H1 (cell line): ENCODE results near the gene ZFP36L1. TPM values are rescaled to one million over a fixed set of nuclear protein-coding genes. Genes with fewer than 3 reads are reported as not detected.

Experiments
- CTCF ChIA-PET: fragments of 300-600 bp; sonication (Branson Sonifier 250); formaldehyde crosslinking; loops from one replicate; lab custom pipeline; 2021; ENCODE audit not compliant: partially characterized antibody; lab: Charles Lee
- POLR2A ChIA-PET: fragments of 300-600 bp; sonication (Branson Sonifier 250); formaldehyde crosslinking; loops from one replicate; lab custom pipeline; 2021; ENCODE audit warnings: inconsistent platforms; ENCODE audit not compliant: partially characterized antibody; lab: Charles Lee
- DNase-seq, 2 experiments: peaks; one replicate each; pipeline versions ENCODE4 v3.0.0 to v3.0.0-alpha.2; 2010 to 2022; ENCODE audit warnings: low spot score in 2 of 2, low read depth in 1 of 2, mixed read lengths in 1 of 2
- FAIRE-seq: peaks from 2 replicates; lab custom pipeline; 2011; peaks lifted over from hg19 to GRCh38; lab: Jason Lieb, UNC
- H2AFZ ChIP-seq: 2 replicates; pipeline ENCODE4 v1.8.1; 2012; ENCODE audit warnings: low read length, inconsistent platforms
- H2AK5ac ChIP-seq: 2 replicates; pipeline ENCODE4 v1.6.1; 2013; ENCODE audit warnings: low read depth, low read length
- H2BK120ac ChIP-seq: replicated peaks from 2 replicates; pipeline ENCODE3; 2013; ENCODE audit warnings: low read depth, low read length, inconsistent platforms
- H2BK12ac ChIP-seq: 2 replicates; pipeline ENCODE4 v1.6.1; 2013; ENCODE audit warnings: low read depth, low read length
- H2BK15ac ChIP-seq: 2 replicates; pipeline ENCODE4 v1.6.1; 2013; ENCODE audit warnings: low read length
- H2BK20ac ChIP-seq: 2 replicates; pipeline ENCODE4 v1.6.1; 2013; ENCODE audit warnings: low read length
- H2BK5ac ChIP-seq: 2 replicates; pipeline ENCODE4 v1.6.1; 2013; ENCODE audit warnings: low read depth, low read length
- H3K14ac ChIP-seq: 2 replicates; pipeline ENCODE4 v1.6.1; 2013; ENCODE audit warnings: inconsistent platforms; ENCODE audit not compliant: insufficient read length
- H3K18ac ChIP-seq: 2 replicates; pipeline ENCODE4 v1.6.1; 2013; ENCODE audit warnings: low read length; ENCODE audit errors: extremely low read depth
- H3K23ac ChIP-seq: 2 replicates; pipeline ENCODE4 v1.6.1; 2013; ENCODE audit warnings: inconsistent platforms; ENCODE audit not compliant: insufficient read length
- H3K23me2 ChIP-seq: 2 replicates; pipeline ENCODE4 v1.6.1; 2013; ENCODE audit warnings: low read depth, low read length
- H3K27ac ChIP-seq: 2 replicates; pipeline ENCODE4 v1.6.1; 2011; ENCODE audit warnings: low read depth, low read length, inconsistent platforms
- H3K27me3 ChIP-seq, 4 experiments: replicated peaks in 1 of 4; 1 replicate in 1 of 4; 2 replicates in 3 of 4; pipeline versions ENCODE4 v1.6.1 to v1.8.1; 2011 to 2013; ENCODE audit warnings: low read length in 3 of 4, mild to moderate bottlenecking in 3 of 4, inconsistent platforms in 2 of 4, mixed read lengths in 2 of 4, moderate library complexity in 1 of 4; ENCODE audit not compliant: control insufficient read depth in 3 of 4, insufficient read depth in 3 of 4; ENCODE audit errors: extremely low read depth in 1 of 4
- H3K36me3 ChIP-seq, 4 experiments: 2 replicates each; pipeline versions ENCODE4 v1.6.1 to v1.8.1; 2011 to 2013; ENCODE audit warnings: mild to moderate bottlenecking in 4 of 4, low read length in 3 of 4, moderate library complexity in 2 of 4, control low read depth in 1 of 4, inconsistent platforms in 1 of 4; ENCODE audit not compliant: insufficient read depth in 4 of 4, control insufficient read depth in 2 of 4
- H3K4ac ChIP-seq: replicated peaks from 2 replicates; pipeline ENCODE3; 2013; ENCODE audit warnings: low read length, low read depth, mixed read lengths, inconsistent platforms; ENCODE audit not compliant: insufficient read length
- H3K4me1 ChIP-seq, 4 experiments: replicated peaks in 1 of 4; 1 replicate in 1 of 4; 2 replicates in 3 of 4; pipeline versions ENCODE4 v1.6.1 to v1.8.1; 2011 to 2013; ENCODE audit warnings: low read length in 3 of 4, inconsistent platforms in 2 of 4, mixed read lengths in 1 of 4; ENCODE audit not compliant: insufficient read depth in 4 of 4, control insufficient read depth in 3 of 4
- H3K4me2 ChIP-seq, 2 experiments: 2 replicates each; pipeline versions ENCODE4 v1.6.1 to v1.8.1; 2011 to 2013; ENCODE audit warnings: low read depth in 2 of 2, low read length in 2 of 2, control low read depth in 1 of 2, inconsistent platforms in 1 of 2, mild to moderate bottlenecking in 1 of 2; ENCODE audit not compliant: insufficient read depth in 1 of 2
- H3K4me3 ChIP-seq, 4 experiments: fragments of 200-600, 300-600 bp in 1 of 4; sonication (generic), shearing (Covaris generic), sonication (Bioruptor Twin) in 1 of 4; 2 replicates each; pipeline versions ENCODE4 v1.5.1 to v1.8.1; 2011 to 2016; ENCODE audit warnings: low read length in 4 of 4, low read depth in 3 of 4, control low read depth in 2 of 4, inconsistent platforms in 2 of 4, mild to moderate bottlenecking in 2 of 4, mixed read lengths in 1 of 4, moderate library complexity in 1 of 4; ENCODE audit not compliant: insufficient read depth in 2 of 4; ENCODE audit errors: extremely low read depth in 1 of 4
- H3K56ac ChIP-seq: replicated peaks from 2 replicates; pipeline ENCODE3; 2013; ENCODE audit warnings: low read depth, mild to moderate bottlenecking, mixed read lengths, low read length, inconsistent platforms; ENCODE audit not compliant: insufficient read length
- H3K79me1 ChIP-seq: 2 replicates; pipeline ENCODE4 v1.6.1; 2013; ENCODE audit warnings: low read depth, low read length, control low read depth
- H3K79me2 ChIP-seq, 2 experiments: 2 replicates each; pipeline versions ENCODE4 v1.6.1 to v1.8.1; 2012 to 2013; ENCODE audit warnings: low read length in 2 of 2, mild to moderate bottlenecking in 2 of 2, inconsistent platforms in 1 of 2; ENCODE audit not compliant: insufficient read depth in 2 of 2, control insufficient read depth in 1 of 2
- H3K9ac ChIP-seq, 4 experiments: replicated peaks in 1 of 4; 1 replicate in 1 of 4; 2 replicates in 3 of 4; pipeline versions ENCODE4 v1.6.1 to v1.8.1; 2011 to 2013; ENCODE audit warnings: low read depth in 3 of 4, low read length in 3 of 4, control low read depth in 2 of 4, mild to moderate bottlenecking in 2 of 4, moderate library complexity in 2 of 4, inconsistent platforms in 1 of 4; ENCODE audit errors: extremely low read depth in 1 of 4
- H3K9me3 ChIP-seq, 2 experiments: 2 replicates each; pipeline versions ENCODE4 v1.6.1 to v1.8.1; 2012 to 2013; ENCODE audit warnings: mild to moderate bottlenecking in 2 of 2, moderate library complexity in 2 of 2, control low read depth in 1 of 2, inconsistent platforms in 1 of 2, low read depth in 1 of 2, low read length in 1 of 2, mixed read lengths in 1 of 2; ENCODE audit not compliant: insufficient read depth in 2 of 2
- H4K20me1 ChIP-seq, 2 experiments: replicated peaks in 1 of 2; 2 replicates each; pipeline versions ENCODE3 to v1.8.1; 2011 to 2013; ENCODE audit warnings: inconsistent platforms in 2 of 2, low read length in 2 of 2, mild to moderate bottlenecking in 1 of 2; ENCODE audit not compliant: insufficient read depth in 2 of 2, control insufficient read depth in 1 of 2
- H4K5ac ChIP-seq: 2 replicates; pipeline ENCODE4 v1.6.1; 2013; ENCODE audit warnings: low read length, low read depth, mixed read lengths, inconsistent platforms; ENCODE audit not compliant: insufficient read length
- H4K8ac ChIP-seq: 2 replicates; pipeline ENCODE4 v1.8.0; 2013; ENCODE audit warnings: mild to moderate bottlenecking, moderate library complexity, low read length, inconsistent platforms; ENCODE audit not compliant: insufficient read depth; ENCODE audit errors: extremely low read depth
- H4K91ac ChIP-seq: replicated peaks from 2 replicates; pipeline ENCODE3; 2013; ENCODE audit warnings: low read length, mixed read lengths, inconsistent platforms; ENCODE audit not compliant: insufficient read length
- GABPA ChIP-seq: IDR thresholded peaks from 2 replicates; pipeline ENCODE4 v1.6.1; 2011; ENCODE audit warnings: mild to moderate bottlenecking, low read length, moderate library complexity, borderline replicate concordance; ENCODE audit not compliant: insufficient read depth
- GTF2F1 ChIP-seq: IDR thresholded peaks from 2 replicates; pipeline ENCODE4 v1.6.1; 2012; ENCODE audit warnings: low read depth, low read length, improper control_type of control experiment, borderline replicate concordance
- KDM4A ChIP-seq: IDR thresholded peaks from one replicate; pipeline ENCODE4 v1.7.1; 2012; ENCODE audit warnings: low read depth, mild to moderate bottlenecking, moderate library complexity, low read length, inconsistent platforms; ENCODE audit not compliant: severe bottlenecking
- KDM5A ChIP-seq: fragments of 200-600 bp; IDR thresholded peaks from 2 replicates; pipeline ENCODE4 v1.7.1; 2012; ENCODE audit warnings: mild to moderate bottlenecking, low read length, inconsistent platforms, mixed read lengths
- PHF8 ChIP-seq: fragments of 200-600 bp; sonication (generic); conservative IDR thresholded peaks from 2 replicates; pipeline ENCODE4 v1.7.1; 2012; ENCODE audit warnings: low read depth, mild to moderate bottlenecking, inconsistent platforms, low read length, moderate library complexity
- WGBS, 2 experiments: shearing (Covaris generic) in 1 of 2; methylation state at CpG; one replicate each; pipeline versions ENCODE4 v1.1.6 to v1.1.7; 2013 to 2015; ENCODE audit warnings: low lambda C conversion rate in 2 of 2, mixed read lengths in 2 of 2, inconsistent platforms in 1 of 2, low coverage in 1 of 2, missing lambda C conversion rate in 1 of 2; ENCODE audit not compliant: insufficient replicate concordance in 2 of 2, insufficient coverage in 1 of 2, insufficient read length in 1 of 2; ENCODE audit errors: extremely low coverage in 1 of 2, missing lambda C conversion rate in 1 of 2; 5-methylcytosine and 5-hydroxymethylcytosine counted together
- polyA plus RNA-seq, 7 experiments: library from polyadenylated mRNA; depleted of rRNA in 3 of 7; stranded (reverse) in 5 of 7; unstranded in 2 of 7; fragments of >200 nt in 5 of 7; fragments of 200-250 nt in 2 of 7; gene quantifications; 1 replicate in 5 of 7; 2 replicates in 1 of 7; 4 replicates in 1 of 7; pipeline versions ENCODE4 v1.2.1 to v1.2.3, GENCODE V29; 2011 to 2013; ENCODE audit warnings: missing spikeins in 2 of 7, mixed read lengths in 2 of 7
- total RNA-seq: library from RNA; stranded (reverse); fragmentation: NEBNext Ultra II Directional; extraction: Animal tissue kit (Norgen Biotek cat#: 25700); gene quantifications from 2 replicates; pipeline ENCODE4 v1.2.1, GENCODE V29; 2021

The ZFP36L1 gene
- total and polyA plus RNA-seq, 2 of the 8 experiments (the other 6 are each of a cell fraction or from before 2014, with no cell fraction given), result 80.4 to 132 TPM

DNA sequence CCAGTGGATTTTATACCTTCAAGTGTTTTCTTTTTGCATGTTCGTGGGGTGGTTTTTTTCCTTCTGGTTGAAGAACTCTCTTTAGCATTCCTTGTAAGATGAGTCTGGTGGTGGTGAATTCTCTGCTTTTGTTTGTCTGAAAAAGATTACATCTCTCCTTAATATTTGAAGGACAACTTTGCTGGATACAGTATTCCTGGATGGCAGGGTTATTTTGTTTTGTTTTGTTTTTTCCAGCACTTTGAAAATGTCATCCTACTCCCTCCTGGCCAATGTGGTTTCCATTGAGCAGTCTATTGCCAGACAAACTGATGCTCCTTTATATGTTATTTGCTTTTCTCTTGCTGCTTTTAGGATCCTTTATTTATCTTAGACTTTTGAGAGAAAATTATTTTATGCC is 43.2 kb upstream of the ZFP36L1 start:
- Histone ChIP-seq H3K4me2 (no peak overlapping the region), H4K5ac (no peak overlapping the region), H3K27ac (no peak overlapping the region)
- TF ChIP-seq GTF2F1 (no peak), KDM4A (no peak), GABPA (no peak), KDM5A (no peak), PHF8 (no peak)
- TF ChIP-seq, all 59 proteins: peak for 0
- no peak overlapping the region for H2BK15ac ChIP-seq
- ChIA-PET POLR2A (no interaction called here), CTCF (no interaction called here)
- H2BK20ac ChIP-seq, result no peak overlapping the region
- no peak overlapping the region for H2BK12ac ChIP-seq
- 83% methylated on average over 1 of the region's 1 CpG; no CpG with 5 or more reads in 1 of the 2 experiments for WGBS, 2 experiments
- no peaks in the 10 kb centered on the region for H3K79me2 ChIP-seq
- DNase-seq, result no peak
- no peaks in the 10 kb centered on the region for H4K20me1 ChIP-seq
- H2BK120ac ChIP-seq, result no peak overlapping the region
- H3K23me2 ChIP-seq, result no peaks in the 10 kb centered on the region
- no peak overlapping the region for H2BK5ac ChIP-seq
- no peaks in the 10 kb centered on the region; a peak in 1 of 8 replicates for H3K36me3 ChIP-seq
- H3K4me3 ChIP-seq, result no peak overlapping the region
- H3K27me3 ChIP-seq, result no peaks in the 10 kb centered on the region
- no peak overlapping the region for H4K8ac ChIP-seq
- H3K14ac ChIP-seq, result no peak overlapping the region
- H4K91ac ChIP-seq, result no peak overlapping the region
- no peak overlapping the region for H3K23ac ChIP-seq
- no peak overlapping the region for H3K4ac ChIP-seq
- H3K9me3 ChIP-seq, result no peaks in the 10 kb centered on the region
- no peak overlapping the region for H2AFZ ChIP-seq
- H3K9ac ChIP-seq, result no peak overlapping the region
- H3K18ac ChIP-seq, result no peak overlapping the region
- FAIRE-seq, result no peak
- H3K56ac ChIP-seq, result no peak overlapping the region
- H3K79me1 ChIP-seq, result no peaks in the 10 kb centered on the region
- no peaks in the 10 kb centered on the region for H3K4me1 ChIP-seq
- no peak overlapping the region for H2AK5ac ChIP-seq
